ENCODE measurements around the gene YJEFN3. TPM values are rescaled to one million over a fixed set of nuclear protein-coding genes. Genes with fewer than 3 reads are reported as not detected.

The YJEFN3 gene
- total RNA-seq, 1 experiment from 2014 or later, result 16.6 TPM

- no CpG with 5 or more reads among the region's 6 CpGs for WGBS (ENCODE audit: extremely low coverage, insufficient read length, low lambda C conversion rate)
- no peak overlapping the region for H3K4ac ChIP-seq (ENCODE audit: low read depth, low read length)
- H3K9me3 ChIP-seq (ENCODE audit: control insufficient read depth, low read depth, low read length), result no peaks in the 10 kb centered on the region
- Mint-ChIP-seq H3K9me3 (no peaks in the 10 kb centered on the region), H3K36me3 (ENCODE audit: insufficient read depth in 1 of 3, low read depth in 3 of 3) (peaks cover 9 to 27% (median 23%) of the 10 kb centered on the region in 3 experiments; a peak in 6 of 7 replicates), H3K27ac (peak overlapping the region in 2 of 3 experiments; percentile 66 to 81; a peak in 2 of 7 replicates), H3K27me3 (ENCODE audit: low read depth) (peaks cover 4% of the 10 kb centered on the region; the same call in 1 of the 2 replicates), H3K4me3 (peak overlapping the region in 1 of 2 experiments; percentile 11; a peak in 1 of 5 replicates), H3K4me1 (peaks cover 3 to 13% of the 10 kb centered on the region in 2 experiments)
- H2AFZ ChIP-seq (ENCODE audit: low read length), result no peak overlapping the region
- no peak overlapping the region for H2BK12ac ChIP-seq (ENCODE audit: insufficient read length, low read depth, low read length)
- no peaks in the 10 kb centered on the region for H3K79me2 ChIP-seq (ENCODE audit: insufficient read depth, low read length)
- peak; percentile 74 for DNase-seq
- no peak overlapping the region for H3K23ac ChIP-seq (ENCODE audit: insufficient read length, low read depth, low read length)
- no peaks in the 10 kb centered on the region for H3K23me2 ChIP-seq (ENCODE audit: insufficient read length, low read depth, low read length, poor library complexity, severe bottlenecking)
- H4K5ac ChIP-seq (ENCODE audit: insufficient read length, low read depth, low read length), result no peak overlapping the region
- H2BK15ac ChIP-seq (ENCODE audit: low read depth, low read length), result no peak overlapping the region
- H3K79me1 ChIP-seq (ENCODE audit: insufficient read depth, low read depth, low read length, poor library complexity, severe bottlenecking), result no peaks in the 10 kb centered on the region
- no peaks in the 10 kb centered on the region for H3K27me3 ChIP-seq (ENCODE audit: insufficient read depth, low read length)
- no peak overlapping the region for H2BK5ac ChIP-seq (ENCODE audit: insufficient read length, low read length)
- H2AK5ac ChIP-seq (ENCODE audit: insufficient read length, low read length), result no peak overlapping the region
- H3K14ac ChIP-seq (ENCODE audit: insufficient read depth, low read length), result no peak overlapping the region
- no peak overlapping the region for H4K8ac ChIP-seq (replicated peaks; ENCODE audit: insufficient read length, low read depth, low read length)
- no peak overlapping the region for H3T11ph ChIP-seq (ENCODE audit: low read length)
- no peak overlapping the region for H4K91ac ChIP-seq (ENCODE audit: insufficient read length, low read depth, low read length)
- no peak overlapping the region for H2BK20ac ChIP-seq (ENCODE audit: low read depth, low read length, poor library complexity, severe bottlenecking)
- H3K4me1 ChIP-seq (ENCODE audit: insufficient read depth, low read length), result no peaks in the 10 kb centered on the region
- H3K4me2 ChIP-seq (ENCODE audit: insufficient read depth, insufficient read length, low read length), result no peak overlapping the region
- no peaks in the 10 kb centered on the region for H4K20me1 ChIP-seq (ENCODE audit: control insufficient read depth, insufficient read depth, insufficient read length)
- no peak overlapping the region for H3K27ac ChIP-seq (ENCODE audit: insufficient read length, low read depth, low read length)
- TF ChIP-seq, protein P1, sequence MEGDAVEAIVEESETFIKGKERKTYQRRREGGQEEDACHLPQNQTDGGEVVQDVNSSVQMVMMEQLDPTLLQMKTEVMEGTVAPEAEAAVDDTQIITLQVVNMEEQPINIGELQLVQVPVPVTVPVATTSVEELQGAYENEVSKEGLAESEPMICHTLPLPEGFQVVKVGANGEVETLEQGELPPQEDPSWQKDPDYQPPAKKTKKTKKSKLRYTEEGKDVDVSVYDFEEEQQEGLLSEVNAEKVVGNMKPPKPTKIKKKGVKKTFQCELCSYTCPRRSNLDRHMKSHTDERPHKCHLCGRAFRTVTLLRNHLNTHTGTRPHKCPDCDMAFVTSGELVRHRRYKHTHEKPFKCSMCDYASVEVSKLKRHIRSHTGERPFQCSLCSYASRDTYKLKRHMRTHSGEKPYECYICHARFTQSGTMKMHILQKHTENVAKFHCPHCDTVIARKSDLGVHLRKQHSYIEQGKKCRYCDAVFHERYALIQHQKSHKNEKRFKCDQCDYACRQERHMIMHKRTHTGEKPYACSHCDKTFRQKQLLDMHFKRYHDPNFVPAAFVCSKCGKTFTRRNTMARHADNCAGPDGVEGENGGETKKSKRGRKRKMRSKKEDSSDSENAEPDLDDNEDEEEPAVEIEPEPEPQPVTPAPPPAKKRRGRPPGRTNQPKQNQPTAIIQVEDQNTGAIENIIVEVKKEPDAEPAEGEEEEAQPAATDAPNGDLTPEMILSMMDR (conservative IDR thresholded peaks at IDR 0.05), result no peak
- H2BK120ac ChIP-seq (ENCODE audit: low read depth, low read length, poor library complexity, severe bottlenecking), result no peak overlapping the region
- H3K9ac ChIP-seq (ENCODE audit: extremely low read depth, insufficient read length, low read length), result no peak overlapping the region
- H3K56ac ChIP-seq (ENCODE audit: insufficient read length, low read depth, low read length), result no peak overlapping the region
- H3K18ac ChIP-seq (ENCODE audit: insufficient read length, low read depth, low read length), result no peak overlapping the region
Observed at GRCh38 chr19:19510432-19510831, 18.3 kb upstream of the YJEFN3 start.

Data from H9 (cell line).